ENCODE measurements around the gene AMN1. TPM values are rescaled to one million over a fixed set of nuclear protein-coding genes. Genes with fewer than 3 reads are reported as not detected.
"Not testable (repeated sequence)": the region's sequence is repeated elsewhere in the genome, so short reads cannot be mapped to it uniquely, and the experiment has no call there.

AMN1 gene
- polyA plus RNA-seq, 1 donor (not counting 4 experiments of a cell fraction or from before 2014, with no cell fraction given) = 11.3 TPM

- TF ChIP-seq EZH2 (IDR thresholded peaks at IDR 0.05; ENCODE audit: low read length) = no peak
- no peak for TF ChIP-seq CTCF (optimal IDR thresholded peaks at IDR 0.05 in 1 of 3, IDR thresholded peaks at IDR 0.05 in 1 of 3, conservative IDR thresholded peaks at IDR 0.05 in 1 of 3; ENCODE audit: extremely low read depth in 1 of 3, insufficient read depth in 2 of 3, low read length in 3 of 3)
- no peak overlapping the region for H3K4me3 ChIP-seq (ENCODE audit: control insufficient read depth in 2 of 3, extremely low read depth in 1 of 3, insufficient read depth in 2 of 3, low read depth in 1 of 3, low read length in 3 of 3)
- no peaks in the 10 kb centered on the region for H3K9me3 ChIP-seq (ENCODE audit: control insufficient read depth, low read depth, low read length)
- H3K9ac ChIP-seq (ENCODE audit: control insufficient read depth, extremely low read depth, insufficient read depth, low read length) = no peak overlapping the region
- FAIRE-seq (no peak), DNase-seq (ENCODE audit: low read depth, low spot score) (no peak)
- no peak overlapping the region for H2AFZ ChIP-seq (ENCODE audit: control insufficient read depth, low read length)
- no peaks in the 10 kb centered on the region for H3K79me2 ChIP-seq (ENCODE audit: control insufficient read depth, insufficient read depth, low read length)
- dilution Hi-C loops (cut with MboI; ENCODE audit: extremely low pct_ligation_motif_present, low sequenced_read_pairs) = no loop called here
- no peak overlapping the region for H3K27ac ChIP-seq (ENCODE audit: control insufficient read depth, insufficient read depth, low read length)
- no peak overlapping the region for H3K4me2 ChIP-seq (ENCODE audit: control insufficient read depth, extremely low read depth, insufficient read depth, low read depth, low read length)
- no peaks in the 10 kb centered on the region for H3K9me1 ChIP-seq (ENCODE audit: control insufficient read depth, extremely low read depth, insufficient read depth, low read length)
- H3K36me3 ChIP-seq (ENCODE audit: control insufficient read depth in 2 of 2, extremely low read depth in 1 of 2, insufficient read depth in 2 of 2, low read length in 2 of 2) = no peaks in the 10 kb centered on the region
- H3K4me1 ChIP-seq (ENCODE audit: control insufficient read depth, extremely low read depth, insufficient read depth, low read length) = no peaks in the 10 kb centered on the region
- no peaks in the 10 kb centered on the region for H4K20me1 ChIP-seq (ENCODE audit: control insufficient read depth, extremely low read depth, insufficient read depth, low read length)
- no peaks in the 10 kb centered on the region for H3K27me3 ChIP-seq (ENCODE audit: control insufficient read depth, extremely low read depth, insufficient read depth, low read length)
These were observed 23.2 kb downstream of the AMN1 start for GRCh38 chr12:31705621-31706020.

- Histone ChIP-seq H3K27me3 (ENCODE audit: control insufficient read depth, extremely low read depth, insufficient read depth, low read length) (no peaks in the 10 kb centered on the region), H2AFZ (ENCODE audit: control insufficient read depth, low read length) (no peak overlapping the region), H3K9ac (ENCODE audit: control insufficient read depth, extremely low read depth, insufficient read depth, low read length) (no peak overlapping the region), H3K9me3 (ENCODE audit: control insufficient read depth, low read depth, low read length) (no peaks in the 10 kb centered on the region), H3K79me2 (ENCODE audit: control insufficient read depth, insufficient read depth, low read length) (no peaks in the 10 kb centered on the region), H3K36me3 (ENCODE audit: control insufficient read depth in 2 of 2, extremely low read depth in 1 of 2, insufficient read depth in 2 of 2, low read length in 2 of 2) (no peaks in the 10 kb centered on the region), H3K9me1 (ENCODE audit: control insufficient read depth, extremely low read depth, insufficient read depth, low read length) (no peaks in the 10 kb centered on the region), H3K4me1 (ENCODE audit: control insufficient read depth, extremely low read depth, insufficient read depth, low read length) (no peaks in the 10 kb centered on the region), H3K27ac (ENCODE audit: control insufficient read depth, insufficient read depth, low read length) (no peak overlapping the region), H3K4me3 (ENCODE audit: control insufficient read depth in 2 of 3, extremely low read depth in 1 of 3, insufficient read depth in 2 of 3, low read depth in 1 of 3, low read length in 3 of 3) (no peak overlapping the region), H4K20me1 (ENCODE audit: control insufficient read depth, extremely low read depth, insufficient read depth, low read length) (no peaks in the 10 kb centered on the region), H3K4me2 (ENCODE audit: control insufficient read depth, extremely low read depth, insufficient read depth, low read depth, low read length) (no peak overlapping the region)
- dilution Hi-C loops (cut with MboI; ENCODE audit: extremely low pct_ligation_motif_present, low sequenced_read_pairs) = no loop called here
- DNase-seq (ENCODE audit: low read depth, low spot score) = no peak
- no peak for TF ChIP-seq EZH2 (IDR thresholded peaks at IDR 0.05; ENCODE audit: low read length)
- peak; percentile 7 to 38 (median 8) for TF ChIP-seq CTCF (optimal IDR thresholded peaks at IDR 0.05 in 1 of 3, IDR thresholded peaks at IDR 0.05 in 1 of 3, conservative IDR thresholded peaks at IDR 0.05 in 1 of 3; ENCODE audit: extremely low read depth in 1 of 3, insufficient read depth in 2 of 3, low read length in 3 of 3)
- FAIRE-seq = no peak
These were observed 26.8 kb downstream of the AMN1 start for GRCh38 chr12:31702047-31702446.

- H2AFZ ChIP-seq (ENCODE audit: control insufficient read depth, low read length); DNase-seq (ENCODE audit: low read depth, low spot score); H3K9me3 ChIP-seq (ENCODE audit: control insufficient read depth, low read depth, low read length); H3K4me1 ChIP-seq (ENCODE audit: control insufficient read depth, extremely low read depth, insufficient read depth, low read length); dilution Hi-C loops (cut with MboI; ENCODE audit: extremely low pct_ligation_motif_present, low sequenced_read_pairs); H4K20me1 ChIP-seq (ENCODE audit: control insufficient read depth, extremely low read depth, insufficient read depth, low read length); H3K9me1 ChIP-seq (ENCODE audit: control insufficient read depth, extremely low read depth, insufficient read depth, low read length); H3K4me2 ChIP-seq (ENCODE audit: control insufficient read depth, extremely low read depth, insufficient read depth, low read depth, low read length); H3K9ac ChIP-seq (ENCODE audit: control insufficient read depth, extremely low read depth, insufficient read depth, low read length); H3K36me3 ChIP-seq (ENCODE audit: control insufficient read depth in 2 of 2, extremely low read depth in 1 of 2, insufficient read depth in 2 of 2, low read length in 2 of 2); H3K27me3 ChIP-seq (ENCODE audit: control insufficient read depth, extremely low read depth, insufficient read depth, low read length); H3K4me3 ChIP-seq (ENCODE audit: control insufficient read depth in 2 of 3, extremely low read depth in 1 of 3, insufficient read depth in 2 of 3, low read depth in 1 of 3, low read length in 3 of 3); H3K27ac ChIP-seq (ENCODE audit: control insufficient read depth, insufficient read depth, low read length); H3K79me2 ChIP-seq (ENCODE audit: control insufficient read depth, insufficient read depth, low read length); FAIRE-seq: not testable (repeated sequence)
These were observed 38.9 kb downstream of the AMN1 start for GRCh38 chr12:31689921-31690320.

Measured in keratinocyte (primary cell).